ENCODE data around the gene DZIP3.

Gene DZIP3

GRCh38 chr3:108705045-108705444, 115.5 kb downstream of the DZIP3 start:
- DNase-seq: no peak

- no peak for DNase-seq
Measured at GRCh38 chr3:108713009-108713516, 123.5 kb downstream of the DZIP3 start.

DNA sequence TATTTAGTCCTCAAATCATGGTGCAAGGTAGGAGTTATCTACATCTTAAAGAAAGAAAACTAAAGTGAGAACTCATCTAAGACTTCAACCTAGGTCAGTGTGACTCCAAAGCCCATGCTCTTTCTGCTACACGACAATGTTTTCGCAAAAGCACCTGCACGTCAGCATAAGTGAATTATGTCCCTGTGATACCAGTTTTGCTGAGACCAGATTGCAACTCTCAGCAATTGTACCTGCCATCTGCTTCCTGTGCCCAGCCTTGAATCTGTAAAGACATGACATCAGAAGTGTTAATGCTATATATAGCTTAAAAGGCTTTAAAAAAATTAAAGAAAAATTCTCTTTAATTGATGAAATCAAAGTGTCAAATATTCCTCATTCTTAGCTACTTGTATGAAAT, 124.3 kb downstream of the DZIP3 start:
- DNase-seq: no peak

DNA sequence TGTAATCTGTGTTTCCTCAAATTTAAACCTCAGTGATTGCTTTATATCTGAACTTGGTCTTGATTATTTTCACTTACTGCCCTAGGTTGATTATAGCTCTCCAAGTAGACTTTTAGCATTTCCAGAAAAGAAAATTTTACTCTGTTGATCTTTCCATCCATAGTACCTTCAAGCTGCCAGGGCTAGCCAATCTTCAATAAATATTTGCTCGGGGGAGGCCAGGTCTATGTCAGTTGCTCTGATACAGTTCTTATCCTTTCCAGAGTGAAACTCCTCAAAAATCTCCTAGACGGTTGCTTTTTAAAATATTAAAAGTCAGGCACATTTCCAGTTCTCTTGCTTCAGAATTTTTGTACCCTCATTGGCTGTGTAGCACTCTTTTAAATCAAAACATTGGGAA, 128.9 kb downstream of the DZIP3 start:
- no peak for DNase-seq

- DNase-seq: no peak
Measured at GRCh38 chr3:108719178-108719806, 129.8 kb downstream of the DZIP3 start.

DNA sequence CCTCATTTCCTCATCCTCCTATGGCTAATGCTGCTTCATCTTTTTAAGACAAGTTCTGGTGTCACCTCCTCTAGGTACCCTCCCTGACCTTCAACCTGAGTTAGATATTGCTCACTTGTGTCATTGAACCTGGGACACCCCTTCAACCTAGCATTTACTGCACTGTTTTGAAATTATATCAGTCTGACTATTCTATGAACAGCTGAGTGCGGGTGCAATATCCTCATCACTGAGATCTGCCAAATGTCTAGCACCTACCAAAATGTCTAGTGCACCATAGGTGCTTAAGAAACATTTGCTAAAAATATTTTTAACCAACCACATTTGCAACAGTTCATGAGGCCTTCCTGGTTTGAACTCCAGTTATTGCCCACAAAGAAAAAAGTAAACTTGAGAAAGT, 133.2 kb downstream of the DZIP3 start:
- DNase-seq: no peak

DNA sequence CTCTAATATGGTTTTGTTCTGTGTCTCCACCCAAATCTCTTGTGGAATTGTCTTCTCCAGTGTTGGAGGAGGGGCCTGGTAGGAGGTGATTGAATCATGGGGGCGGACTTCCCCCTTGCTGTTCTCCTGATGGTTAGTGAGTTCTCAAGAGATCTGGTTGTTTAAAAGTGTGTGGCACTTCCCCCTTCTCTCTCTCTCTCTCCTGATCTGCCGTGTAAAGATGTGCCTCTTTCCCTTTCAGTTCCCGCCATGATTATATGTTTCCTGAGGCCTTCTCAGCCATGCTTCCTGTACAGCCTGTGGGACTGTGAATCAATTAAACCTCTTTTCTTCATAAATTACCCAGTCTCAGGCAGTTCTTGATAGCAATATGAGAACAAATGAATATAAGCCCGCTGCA, 134.6 kb downstream of the DZIP3 start:
- DNase-seq: no peak

DNA sequence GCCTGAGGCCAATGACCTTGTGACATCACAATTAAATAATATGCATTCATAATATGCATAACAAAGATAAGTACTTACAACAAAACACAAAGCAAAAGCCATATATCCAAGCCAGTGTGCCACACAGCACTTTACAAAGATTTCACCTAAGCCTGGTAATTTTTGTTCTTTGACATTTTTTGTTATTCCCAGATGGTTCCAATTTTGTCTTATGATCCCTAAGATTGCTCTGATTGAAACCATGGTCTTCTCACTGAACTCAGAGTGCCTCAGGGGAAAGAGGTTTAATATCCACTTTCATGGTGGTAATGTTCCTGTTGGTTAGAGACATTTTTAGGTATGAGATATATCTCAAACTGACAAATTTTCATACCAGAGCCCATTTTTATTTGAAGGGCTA, 138.6 kb downstream of the DZIP3 start:
- no peak for DNase-seq

DNA sequence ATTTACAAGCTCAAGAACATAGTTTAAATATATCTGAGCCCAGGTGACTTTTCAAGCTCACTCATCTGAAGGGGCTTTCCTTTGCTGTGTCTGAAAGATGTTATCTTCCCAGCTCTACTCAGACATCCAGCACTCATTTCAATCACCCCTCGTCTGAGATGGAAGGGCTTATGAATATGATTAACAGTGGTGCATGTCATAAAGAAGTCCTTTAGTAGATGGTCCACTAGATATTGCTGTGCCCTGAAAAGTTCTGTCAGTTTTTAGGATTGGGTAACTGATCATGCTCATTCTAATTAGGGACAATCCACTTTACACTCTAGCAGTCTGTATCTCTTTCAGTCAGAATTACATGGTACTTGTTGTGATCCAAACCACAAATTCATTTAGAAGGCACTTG, 139.4 kb downstream of the DZIP3 start:
- no peak for DNase-seq

DNA sequence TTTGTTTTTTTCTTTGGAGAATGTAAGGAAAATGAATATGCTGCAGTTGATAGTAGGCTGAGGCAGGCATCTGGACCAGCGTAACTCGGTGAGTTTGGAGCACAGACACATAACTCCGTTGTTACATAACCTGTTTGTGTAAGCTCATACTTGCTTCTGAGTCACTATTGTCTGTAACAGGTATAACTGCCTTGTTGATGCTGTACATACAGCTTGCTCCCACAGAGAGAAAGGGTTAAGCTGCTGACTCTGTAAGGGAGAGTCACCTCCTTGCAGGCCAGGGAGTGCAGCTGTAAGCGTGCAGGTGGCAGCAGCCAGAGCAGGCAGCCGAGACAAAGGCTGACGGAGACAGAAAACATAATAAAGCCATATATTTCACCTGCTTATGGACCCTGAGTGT, 147.3 kb downstream of the DZIP3 start:
- no peak for DNase-seq

- no peak for DNase-seq
Measured at GRCh38 chr3:108742929-108743328, 153.4 kb downstream of the DZIP3 start.

All from left hindlimb (tissue), 1 donor.